ENCODE results near the gene TACR2.

Gene TACR2

DNA sequence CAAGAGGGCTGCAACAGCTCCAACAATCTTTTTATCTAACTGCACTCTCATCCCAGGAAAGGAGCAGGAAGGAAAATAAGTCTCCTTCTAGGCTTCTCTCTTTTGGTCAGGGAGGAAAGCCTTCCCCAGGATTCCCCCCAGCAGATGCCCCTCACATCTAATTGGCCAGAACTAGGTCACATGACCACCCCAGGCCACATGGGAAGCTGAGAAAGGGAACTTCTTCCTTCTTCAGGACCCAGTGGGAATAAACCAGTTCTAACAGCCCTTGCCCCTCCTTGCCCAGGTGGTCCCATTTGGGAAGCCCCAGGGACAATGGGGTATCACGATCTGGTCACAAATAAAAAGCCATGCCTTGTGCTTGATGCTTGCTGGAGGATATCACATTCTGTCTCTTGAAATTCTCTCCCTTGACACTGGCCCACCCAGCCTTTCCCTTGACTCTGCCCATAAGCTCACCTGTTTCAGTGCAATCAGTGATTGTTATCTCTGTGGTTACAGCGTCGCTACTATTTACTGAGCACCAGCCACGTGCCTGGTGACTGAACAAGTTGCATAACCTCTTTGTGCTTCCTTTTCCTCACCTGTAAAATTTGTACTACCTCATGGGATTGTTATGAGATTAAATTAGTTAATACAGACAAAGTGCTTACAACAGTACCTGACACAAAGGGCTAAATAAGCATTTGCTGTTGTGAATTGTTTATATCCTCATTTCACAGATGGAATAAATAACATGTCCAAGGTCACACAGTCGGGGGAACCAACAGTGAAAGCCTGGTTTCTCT is 9.0 kb upstream of the TACR2 start:
- DNase-seq = no peak
- in situ Hi-C loops (cut with MboI; ENCODE audit: low pct_unique_long_range_greater_than_20kb, low sequenced_read_pairs) = no loop called here

DNA sequence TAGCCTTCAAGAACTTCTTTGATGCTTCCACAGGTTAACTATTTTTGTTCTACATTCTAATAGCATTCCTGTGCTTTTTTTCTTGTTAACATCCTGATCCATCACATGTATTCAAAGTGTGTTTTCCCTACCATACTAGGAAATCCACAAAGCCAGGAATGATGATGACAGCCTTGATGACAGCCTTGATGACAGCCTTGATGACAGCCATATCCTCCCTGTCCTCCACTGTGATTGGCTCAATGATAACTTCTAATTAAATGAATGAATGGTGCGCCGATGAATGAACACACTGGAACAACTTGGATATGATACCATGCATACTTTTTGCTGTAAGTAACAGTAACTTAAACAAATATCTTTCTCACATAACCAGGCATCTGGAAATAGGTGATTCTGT is 8.3 kb upstream of the TACR2 start:
- no peak for DNase-seq
- in situ Hi-C loops (cut with MboI; ENCODE audit: low pct_unique_long_range_greater_than_20kb, low sequenced_read_pairs) = no loop called here

DNA sequence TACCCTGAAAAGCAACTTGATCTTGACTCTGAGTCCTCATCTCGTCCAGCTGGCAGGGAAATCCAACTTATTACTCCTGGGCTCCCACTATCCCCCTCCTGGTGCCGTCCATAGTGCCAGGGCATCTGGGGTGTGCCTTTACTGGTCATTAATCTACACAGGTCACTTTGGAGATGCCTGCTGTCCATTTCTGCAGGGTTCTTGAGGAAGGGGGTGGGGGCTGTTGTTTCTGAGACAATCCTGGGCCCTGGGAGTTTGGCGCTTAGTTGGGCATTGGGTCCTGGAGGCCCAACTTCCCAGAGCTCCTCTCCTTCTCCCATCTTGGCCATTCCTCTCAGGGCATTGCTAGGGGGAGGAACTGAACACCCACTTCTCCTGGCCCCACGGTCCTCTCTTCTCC is 6.0 kb upstream of the TACR2 start:
- no peak for DNase-seq
- in situ Hi-C loops (cut with MboI; ENCODE audit: low pct_unique_long_range_greater_than_20kb, low sequenced_read_pairs) = no loop called here

DNA sequence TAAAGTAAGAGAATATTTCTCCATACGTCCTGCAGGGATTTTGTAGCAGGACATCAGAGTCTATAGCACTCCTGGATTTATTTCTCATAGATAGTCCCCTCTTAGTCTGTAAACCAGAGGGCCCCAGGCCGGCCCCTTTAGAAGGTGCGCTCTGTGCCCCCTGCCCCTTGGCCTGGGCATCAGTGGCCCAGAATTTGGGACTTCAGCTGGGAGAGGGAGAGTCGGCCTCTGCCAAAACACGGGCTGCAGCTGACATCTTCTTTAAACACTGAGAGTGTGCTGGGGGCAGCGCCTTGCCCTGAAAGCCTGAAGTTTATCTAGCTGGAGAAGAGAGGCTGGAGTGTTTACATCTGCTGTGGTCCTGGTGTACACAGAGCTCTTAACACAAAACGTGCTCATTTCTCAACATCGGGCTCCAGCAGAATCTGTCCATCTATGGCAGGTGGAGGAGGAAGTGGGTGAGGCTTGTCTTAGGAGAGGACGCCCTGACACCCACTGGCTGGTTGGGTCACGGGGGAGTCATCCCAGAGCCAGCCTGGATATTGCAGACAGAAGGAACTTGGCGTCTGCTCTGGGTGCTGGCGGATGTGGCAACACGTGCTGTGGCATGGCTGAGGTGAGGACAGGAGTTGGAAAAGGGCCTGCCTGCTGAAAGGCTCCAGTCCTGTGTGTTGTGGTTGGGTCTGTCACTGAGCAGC is 5.0 kb upstream of the TACR2 start:
- in situ Hi-C loops (cut with MboI; ENCODE audit: low pct_unique_long_range_greater_than_20kb, low sequenced_read_pairs) = no loop called here
- DNase-seq = peak; percentile 53

DNA sequence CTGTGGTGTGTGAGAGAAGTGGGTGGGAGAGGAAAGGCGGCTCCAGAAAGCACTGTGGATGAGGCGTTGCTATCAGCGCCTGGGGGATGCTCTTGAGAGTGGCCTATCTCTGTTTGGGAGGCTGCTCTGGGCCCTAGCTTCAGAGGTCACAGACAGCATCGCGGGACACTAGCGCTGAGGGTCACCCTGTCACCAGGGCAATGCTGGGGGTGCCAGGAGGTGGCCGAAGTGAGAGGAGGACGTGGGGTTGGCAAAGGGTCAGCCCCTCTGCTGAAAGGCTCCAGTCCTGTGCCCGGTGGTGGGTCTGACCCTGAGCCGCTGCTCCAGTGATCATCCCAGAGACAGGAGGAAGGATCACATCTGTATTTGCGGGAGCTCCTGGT is 3.0 kb upstream of the TACR2 start:
- in situ Hi-C loops (cut with MboI; ENCODE audit: low pct_unique_long_range_greater_than_20kb, low sequenced_read_pairs) = loop anchor here (10.0 kb wide), 1 partner anchor 215 kb away; the partner anchor contains the start of gene FAM241B
- DNase-seq = no peak

DNA sequence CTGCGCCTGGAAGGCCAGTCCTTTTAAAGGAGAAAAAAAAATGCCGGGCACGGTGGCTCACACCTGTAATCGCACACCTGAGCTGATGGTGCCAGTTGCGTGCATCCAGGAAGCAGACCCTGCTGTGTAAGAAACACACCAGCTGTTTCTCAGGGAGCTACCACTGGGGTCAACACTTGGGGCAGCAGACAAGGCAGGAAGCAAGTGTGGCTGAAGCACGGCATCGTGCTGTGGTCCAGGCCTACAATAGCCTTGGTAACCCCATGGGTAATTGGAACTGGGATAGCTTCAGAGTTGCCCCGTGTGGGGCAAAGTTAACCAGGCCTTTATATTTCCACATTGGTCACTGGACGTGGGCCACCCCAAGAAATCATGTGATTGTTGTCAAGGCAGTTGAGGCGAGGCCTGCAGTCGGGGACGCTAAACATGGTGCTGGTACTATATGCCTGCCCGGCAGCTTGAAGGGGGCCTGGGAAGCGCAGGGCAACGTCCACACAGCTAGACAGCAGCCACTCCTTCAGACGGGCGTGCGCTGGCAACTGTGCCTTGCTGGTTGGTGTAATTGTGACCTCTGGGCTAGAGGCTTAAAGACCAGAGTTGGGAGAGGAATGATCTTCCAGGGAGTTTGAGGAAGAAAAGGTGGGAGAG is 2.5 kb upstream of the TACR2 start:
- in situ Hi-C loops (cut with MboI; ENCODE audit: low pct_unique_long_range_greater_than_20kb, low sequenced_read_pairs) = loop anchor here (10.0 kb wide), 1 partner anchor 216 kb away; the partner anchor contains the start of gene FAM241B

DNA sequence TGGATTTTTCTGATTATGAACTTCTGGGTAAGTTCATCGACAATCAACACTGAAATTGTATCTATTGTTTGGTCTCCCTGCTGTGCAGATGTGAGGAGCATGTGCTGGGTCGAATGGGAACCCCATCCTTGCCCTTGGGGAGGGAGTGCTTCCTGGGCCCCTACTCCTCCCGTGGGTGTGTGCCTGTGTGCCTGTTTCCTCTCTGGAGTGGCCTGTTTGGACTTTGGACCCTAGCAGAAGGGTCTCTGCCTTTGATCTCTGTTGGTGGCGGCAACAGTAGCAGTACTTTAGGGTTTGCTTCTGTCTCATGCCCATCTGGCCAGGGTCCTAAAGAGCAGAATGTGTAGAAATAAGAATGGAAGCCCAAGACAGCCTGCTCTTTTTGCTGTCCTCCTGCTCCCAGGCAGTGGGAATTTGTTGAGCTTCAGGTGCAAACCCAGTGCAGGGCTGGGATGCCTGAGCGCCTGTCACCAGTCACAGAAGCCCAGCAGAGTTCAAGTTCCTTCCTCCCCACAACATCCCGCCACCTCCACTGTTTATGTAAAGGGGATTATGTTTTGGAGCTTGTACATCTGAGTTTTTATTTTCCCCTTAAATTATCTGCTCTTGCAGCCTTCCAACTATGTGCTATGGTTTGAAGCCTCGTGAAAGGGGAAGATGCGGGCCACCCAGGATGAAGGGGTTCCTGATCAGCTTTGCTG is 1.5 kb upstream of the TACR2 start:
- DNase-seq = no peak
- in situ Hi-C loops (cut with MboI; ENCODE audit: low pct_unique_long_range_greater_than_20kb, low sequenced_read_pairs) = loop anchor here (10.0 kb wide), 1 partner anchor 217 kb away; the partner anchor contains the start of gene FAM241B

More for the DNA sequence above, 2.5 kb upstream of the TACR2 start:
- no peak for DNase-seq

DNA sequence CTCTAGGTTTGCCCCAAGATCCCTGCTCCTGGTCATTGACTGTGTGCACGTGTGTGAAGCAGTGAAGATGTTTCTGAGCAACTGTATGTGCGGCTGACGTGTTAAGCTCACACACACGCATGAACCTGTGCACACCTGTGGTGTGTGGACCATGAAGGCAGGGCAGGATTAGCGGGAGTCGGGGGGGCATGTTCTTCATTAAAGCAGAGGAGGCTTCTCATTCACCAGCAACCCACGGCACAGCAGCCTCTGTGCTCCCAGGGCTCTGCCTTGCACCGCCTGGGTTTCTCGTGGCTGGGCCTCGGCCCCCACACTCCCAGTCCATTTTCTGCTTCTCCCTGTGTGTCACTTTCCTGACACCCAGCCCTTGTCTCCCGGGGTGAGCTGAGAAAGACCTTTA is 824 bp upstream of the TACR2 start:
- in situ Hi-C loops (cut with MboI; ENCODE audit: low pct_unique_long_range_greater_than_20kb, low sequenced_read_pairs) = loop anchor here (10.0 kb wide), 1 partner anchor 217 kb away; the partner anchor contains the start of gene FAM241B
- no peak for DNase-seq

- DNase-seq = no peak
- in situ Hi-C loops (cut with MboI; ENCODE audit: low pct_unique_long_range_greater_than_20kb, low sequenced_read_pairs) = loop anchor here (10.0 kb wide), 1 partner anchor 219 kb away; the partner anchor contains the start of gene FAM241B
Observed at GRCh38 chr10:69415951-69416350, 767 bp downstream of the TACR2 start.

GRCh38 chr10:69415049-69415448 is 1.7 kb downstream of the TACR2 start:
- DNase-seq = no peak
- in situ Hi-C loops (cut with MboI; ENCODE audit: low pct_unique_long_range_greater_than_20kb, low sequenced_read_pairs) = loop anchor here (10.0 kb wide), 1 partner anchor 220 kb away; the partner anchor contains the start of gene FAM241B

DNA sequence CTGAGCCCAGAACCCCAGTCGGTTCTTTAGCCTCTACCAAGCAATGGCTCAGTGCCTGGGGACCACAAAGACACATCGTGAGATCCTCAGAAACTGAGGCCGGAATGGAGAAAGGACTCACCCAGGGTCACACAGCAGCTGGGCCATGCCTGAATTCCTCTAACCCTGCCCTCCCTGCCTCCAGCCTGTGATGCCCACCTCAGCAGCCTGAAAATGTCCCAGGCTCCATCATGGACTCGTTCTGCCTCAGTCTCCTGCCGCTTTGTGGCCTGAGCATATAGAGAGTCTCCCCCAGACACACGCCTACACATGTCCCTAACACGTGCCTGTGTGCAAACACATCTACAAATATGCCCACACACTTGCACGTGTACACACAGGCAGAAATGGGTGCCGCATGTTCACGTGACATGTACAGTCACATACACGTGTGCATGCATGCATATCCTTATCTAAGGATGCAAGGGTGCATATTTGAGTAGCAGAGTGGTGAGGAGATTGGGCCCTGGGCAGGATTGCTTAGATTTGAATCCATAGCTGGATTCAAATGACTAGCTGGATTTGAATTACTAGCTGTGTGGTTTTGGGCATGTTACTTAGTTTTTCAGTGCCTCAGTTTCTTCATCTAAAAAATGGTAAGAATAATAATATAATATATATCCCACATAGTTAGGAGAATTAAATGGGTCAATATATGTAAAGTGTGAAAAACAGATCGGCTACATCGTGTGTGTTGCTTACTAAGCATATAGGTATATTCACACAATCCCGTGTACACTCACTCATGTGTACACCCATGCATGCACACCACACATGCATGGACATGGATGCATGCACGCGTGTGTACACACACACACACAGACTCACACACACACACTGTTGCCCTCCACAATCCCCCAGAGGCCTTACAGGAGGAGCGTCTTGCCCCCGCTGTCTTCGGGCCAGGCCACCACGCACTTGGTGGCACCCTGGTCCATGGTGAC is 2.4 kb downstream of the TACR2 start:
- DNase-seq = no peak
- in situ Hi-C loops (cut with MboI; ENCODE audit: low pct_unique_long_range_greater_than_20kb, low sequenced_read_pairs) = loop anchor here (10.0 kb wide), 1 partner anchor 220 kb away; the partner anchor contains the start of gene FAM241B

GRCh38 chr10:69413221-69413865 is 3.4 kb downstream of the TACR2 start:
- in situ Hi-C loops (cut with MboI; ENCODE audit: low pct_unique_long_range_greater_than_20kb, low sequenced_read_pairs) = loop anchor here (10.0 kb wide), 1 partner anchor 221 kb away; the partner anchor contains the start of gene FAM241B

GRCh38 chr10:69412232-69412790 is 4.4 kb downstream of the TACR2 start:
- DNase-seq = no peak
- in situ Hi-C loops (cut with MboI; ENCODE audit: low pct_unique_long_range_greater_than_20kb, low sequenced_read_pairs) = loop anchor here (10.0 kb wide), 1 partner anchor 222 kb away; the partner anchor contains the start of gene FAM241B

More at GRCh38 chr10:69413221-69413865, 3.4 kb downstream of the TACR2 start:
- DNase-seq = peak; percentile 51

- no peak for DNase-seq
- in situ Hi-C loops (cut with MboI; ENCODE audit: low pct_unique_long_range_greater_than_20kb, low sequenced_read_pairs) = loop anchor here (10.0 kb wide), 1 partner anchor 223 kb away; the partner anchor contains the start of gene FAM241B
Observed at GRCh38 chr10:69411476-69411875, 5.2 kb downstream of the TACR2 start.

DNA sequence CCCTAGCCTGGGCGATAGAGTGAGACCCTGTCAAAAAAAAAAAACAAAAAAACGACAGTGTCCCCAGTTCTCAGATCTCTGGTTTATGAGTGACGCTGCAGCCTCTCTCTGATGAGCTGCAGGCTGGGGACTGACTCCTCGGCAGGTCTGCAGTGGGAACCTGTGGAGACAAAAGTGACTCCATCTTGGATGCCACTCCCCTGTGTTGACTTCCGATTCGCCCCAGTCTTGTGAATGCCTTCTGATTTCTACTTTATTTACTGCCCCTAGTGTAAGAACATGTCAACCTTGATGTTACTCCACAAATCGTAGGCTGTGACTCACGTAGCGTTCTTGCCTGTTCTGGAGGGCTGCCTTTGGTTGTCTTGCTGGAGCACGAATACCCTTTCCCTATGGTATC is 6.2 kb downstream of the TACR2 start:
- in situ Hi-C loops (cut with MboI; ENCODE audit: low pct_unique_long_range_greater_than_20kb, low sequenced_read_pairs) = loop anchor here (10.0 kb wide), 1 partner anchor 224 kb away; the partner anchor contains the start of gene FAM241B
- no peak for DNase-seq

- DNase-seq = peak; percentile 35
Observed at GRCh38 chr10:69409968-69410367, 6.8 kb downstream of the TACR2 start.

DNA sequence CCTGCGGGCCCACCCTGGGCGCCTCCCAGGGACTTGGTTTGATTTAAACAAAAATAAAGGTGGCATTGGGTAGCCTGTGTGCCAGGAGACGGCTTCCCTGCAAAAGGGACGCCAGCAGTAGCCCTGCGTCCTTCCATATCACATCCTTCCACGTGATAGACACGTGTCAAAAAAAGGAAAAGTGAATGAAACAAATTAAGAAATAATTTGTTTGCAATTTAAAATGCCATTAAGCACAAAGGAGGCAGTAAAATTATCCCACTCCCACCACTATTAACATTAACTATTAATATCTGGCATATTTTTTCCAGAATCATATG is 7.6 kb downstream of the TACR2 start:
- in situ Hi-C loops (cut with MboI; ENCODE audit: low pct_unique_long_range_greater_than_20kb, low sequenced_read_pairs) = no loop called here

More at GRCh38 chr10:69409968-69410367, 6.8 kb downstream of the TACR2 start:
- in situ Hi-C loops (cut with MboI; ENCODE audit: low pct_unique_long_range_greater_than_20kb, low sequenced_read_pairs) = loop anchor here (10.0 kb wide), 1 partner anchor 225 kb away; the partner anchor contains the start of gene FAM241B

More for the DNA sequence above, 7.6 kb downstream of the TACR2 start:
- DNase-seq = no peak
